Fibroblast of peridontal ligament (primary cell): ENCODE results near the gene QSOX1.
"Not testable (repeated sequence)": the region's sequence is repeated elsewhere in the genome, so short reads cannot be mapped to it uniquely, and the experiment has no call there.

Experiments
- DNase-seq: peaks from one replicate; pipeline ENCODE4 v3.0.0-alpha.2; 2010; ENCODE audit errors: extremely low read depth

Gene QSOX1

DNA sequence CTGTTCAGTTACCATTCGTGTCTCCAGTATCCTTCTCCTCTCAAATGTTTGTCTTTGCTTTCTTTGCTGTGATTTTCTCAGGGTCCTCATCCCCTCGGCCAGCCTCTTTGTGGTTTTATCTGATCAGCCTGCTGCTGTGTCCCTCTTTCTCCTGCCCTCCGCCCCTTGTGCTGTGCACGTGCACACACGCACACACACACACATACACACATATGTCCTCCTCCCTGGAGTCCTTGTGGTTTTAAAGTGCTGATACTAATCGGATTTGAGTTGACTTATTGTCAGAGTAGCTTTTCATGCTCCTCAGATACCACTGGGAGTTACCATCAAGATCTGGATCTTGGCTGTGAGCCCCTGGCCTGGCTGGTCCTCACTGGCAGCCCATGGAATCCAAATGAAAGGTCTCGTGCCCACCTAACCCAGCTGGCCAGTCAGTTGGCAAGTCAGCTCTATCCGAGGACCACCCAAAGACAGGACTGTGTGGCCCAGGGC lies 34.1 kb downstream of the QSOX1 start:
- DNase-seq, result no peak

DNA sequence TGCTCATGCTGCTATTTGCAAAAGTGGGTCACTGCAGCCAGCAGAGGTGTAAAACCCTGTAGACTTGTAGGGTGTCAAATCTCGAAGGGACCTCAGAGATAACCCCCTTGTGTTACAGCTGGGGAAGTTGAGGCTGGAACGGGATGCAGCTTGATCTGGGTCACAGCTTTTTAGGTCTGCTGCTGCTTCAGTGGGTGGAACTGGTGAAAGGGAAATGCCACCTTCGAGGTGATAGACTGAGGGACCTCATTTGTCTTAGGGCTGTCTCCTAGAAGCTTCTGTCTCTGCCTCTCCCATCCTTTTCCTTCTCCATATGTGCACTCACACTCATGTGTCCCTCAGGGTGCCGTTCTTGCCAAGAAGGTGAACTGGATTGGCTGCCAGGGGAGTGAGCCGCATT lies 35.4 kb downstream of the QSOX1 start:
- DNase-seq, result no peak

DNA sequence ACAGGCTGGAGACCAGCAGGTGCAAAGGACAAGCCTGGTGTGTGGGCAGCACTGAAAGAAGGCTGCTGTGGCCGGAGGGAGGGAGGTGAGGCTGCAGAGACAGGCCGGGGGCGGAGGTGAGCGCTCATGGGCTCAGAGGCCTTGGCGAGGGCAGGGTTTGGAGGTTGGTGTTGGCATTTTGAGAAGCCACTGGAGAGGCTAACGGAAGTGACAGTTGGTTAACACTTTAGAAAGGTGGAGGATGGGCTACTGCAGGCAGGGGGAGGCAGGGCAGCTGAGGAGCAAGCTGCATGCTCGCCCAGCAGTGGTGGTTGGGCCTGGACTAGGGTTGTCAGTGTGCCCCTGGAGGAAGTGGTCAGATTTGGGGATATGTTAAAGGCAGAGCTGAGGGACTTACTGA lies 37.5 kb downstream of the QSOX1 start:
- no peak for DNase-seq

DNA sequence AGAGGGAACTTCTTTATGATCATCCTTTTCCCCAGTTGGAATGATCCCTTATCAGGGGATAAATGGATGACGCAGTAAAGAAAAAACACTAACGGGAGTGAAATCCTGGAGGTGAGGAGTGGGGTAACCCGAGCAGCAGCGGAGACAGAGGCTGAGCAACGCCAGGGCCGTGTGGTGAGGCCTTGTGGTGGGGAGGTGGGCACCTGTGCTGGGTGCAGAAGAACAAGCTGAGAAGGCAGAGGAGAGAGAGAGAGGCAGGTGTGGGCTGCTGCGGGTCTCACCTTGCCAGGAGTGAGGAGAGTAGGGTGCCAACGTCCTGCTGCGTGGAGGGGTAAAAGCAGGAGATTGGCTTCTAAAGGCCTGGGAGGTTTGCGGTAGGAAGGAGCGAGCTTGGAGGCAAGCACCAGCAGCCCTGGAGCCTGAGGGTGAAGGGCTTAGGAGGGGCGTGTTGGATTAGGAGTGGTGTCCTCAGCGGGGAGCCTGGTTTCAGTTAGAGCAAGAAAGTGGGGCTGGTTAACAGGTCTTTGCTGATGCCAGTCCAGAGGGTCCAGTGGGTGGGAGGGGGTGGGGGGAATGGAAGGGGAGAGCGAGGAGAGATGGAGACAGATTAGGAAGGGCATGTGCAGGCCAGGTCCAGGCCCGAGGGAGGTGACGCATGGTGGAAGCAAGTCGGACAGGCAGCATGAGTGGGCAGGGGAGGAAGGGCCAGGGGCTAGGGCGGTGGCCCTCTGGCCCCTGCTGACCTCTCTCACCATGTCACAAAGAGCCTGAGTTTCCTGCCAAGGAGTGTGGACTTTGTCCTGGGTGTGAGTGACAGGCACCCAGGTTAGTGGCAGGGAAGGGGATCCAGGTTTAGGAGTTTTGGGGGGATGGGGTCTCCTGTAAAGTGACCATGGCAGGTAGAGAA lies 38.7 kb downstream of the QSOX1 start:
- no peak for DNase-seq

DNA sequence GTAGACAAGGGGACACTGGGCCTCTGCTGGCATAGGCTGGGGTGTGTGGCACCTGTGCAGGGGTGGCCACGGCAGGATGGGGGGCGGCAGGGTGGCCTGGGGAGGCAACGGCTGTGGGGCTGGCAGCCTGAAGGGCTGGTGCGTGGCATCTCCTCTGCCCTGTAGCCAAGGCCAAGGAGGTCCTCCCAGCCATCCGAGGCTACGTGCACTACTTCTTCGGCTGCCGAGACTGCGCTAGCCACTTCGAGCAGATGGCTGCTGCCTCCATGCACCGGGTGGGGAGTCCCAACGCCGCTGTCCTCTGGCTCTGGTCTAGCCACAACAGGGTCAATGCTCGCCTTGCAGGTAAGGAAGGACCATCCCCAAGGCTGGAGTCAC lies 39.4 kb downstream of the QSOX1 start:
- no peak for DNase-seq

DNA sequence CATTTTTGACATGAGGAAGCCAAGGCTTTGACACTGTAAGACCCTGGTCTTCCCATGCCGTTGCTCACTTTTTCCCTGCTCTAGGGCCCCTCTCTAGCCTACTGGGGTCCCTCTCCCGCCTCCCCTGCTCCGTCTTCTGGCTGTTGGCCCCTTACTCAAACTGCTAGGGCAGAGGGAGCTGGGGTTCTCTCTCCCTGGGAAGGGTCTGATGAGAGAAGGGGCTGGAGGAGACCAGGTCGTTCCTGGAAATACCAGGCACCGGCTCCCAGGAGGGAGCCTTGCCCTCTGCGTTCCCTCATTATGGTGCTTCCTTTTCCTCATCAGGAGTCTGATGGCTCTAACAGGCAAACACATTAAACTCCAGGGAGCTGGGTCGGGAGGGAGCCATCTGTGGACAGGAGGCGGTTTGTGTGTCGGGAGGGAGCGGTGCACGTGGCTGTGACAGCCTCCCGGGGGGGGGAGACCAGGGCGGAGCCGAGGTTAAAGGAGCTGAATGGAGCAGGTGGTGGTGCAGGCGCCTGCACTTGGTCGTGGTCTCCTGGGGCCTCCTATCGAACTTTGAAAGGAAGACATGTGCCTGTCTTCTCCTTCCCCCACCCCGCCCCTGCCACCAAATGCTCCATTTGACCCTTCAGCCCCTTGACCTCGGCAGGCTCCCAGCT lies 40.0 kb downstream of the QSOX1 start:
- DNase-seq, result no peak

DNA sequence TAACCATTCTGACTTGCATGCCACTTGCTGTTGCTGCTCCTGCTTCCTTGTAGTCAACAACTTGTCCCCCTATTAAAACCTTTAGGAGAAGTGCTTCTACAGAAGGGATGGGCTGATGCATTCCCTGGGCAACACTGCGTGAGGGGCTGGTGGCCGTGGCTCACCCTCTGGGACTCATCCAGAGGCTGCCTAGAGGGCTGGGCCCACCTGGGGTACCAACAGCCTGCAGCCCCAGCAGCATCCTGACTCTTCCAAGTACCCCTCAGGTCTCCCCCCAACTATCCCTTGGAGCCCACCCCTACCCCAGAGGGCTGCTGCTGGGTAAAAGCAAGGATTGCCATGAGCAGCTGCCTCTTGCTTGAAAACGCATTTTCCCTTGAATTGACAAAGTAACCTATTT lies 40.7 kb downstream of the QSOX1 start:
- no peak for DNase-seq

DNA sequence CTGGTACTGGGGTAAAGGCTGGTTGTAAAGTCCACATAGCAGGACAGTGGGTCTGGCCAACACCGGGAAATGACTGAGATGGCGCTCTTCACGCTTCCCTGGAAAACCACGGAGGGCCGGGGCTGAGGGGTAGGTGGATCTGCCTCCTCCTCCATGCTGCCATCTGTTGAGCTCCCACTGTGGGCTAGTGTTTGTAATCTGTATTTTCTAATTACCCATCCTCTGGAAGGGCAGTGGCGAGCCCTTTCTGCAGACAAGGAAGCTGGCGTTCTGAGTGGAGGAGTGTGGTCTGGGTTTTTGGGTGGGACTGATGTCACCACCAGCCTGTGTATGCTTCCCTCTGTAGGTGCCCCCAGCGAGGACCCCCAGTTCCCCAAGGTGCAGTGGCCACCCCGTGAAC lies 41.2 kb downstream of the QSOX1 start:
- no peak for DNase-seq

DNA sequence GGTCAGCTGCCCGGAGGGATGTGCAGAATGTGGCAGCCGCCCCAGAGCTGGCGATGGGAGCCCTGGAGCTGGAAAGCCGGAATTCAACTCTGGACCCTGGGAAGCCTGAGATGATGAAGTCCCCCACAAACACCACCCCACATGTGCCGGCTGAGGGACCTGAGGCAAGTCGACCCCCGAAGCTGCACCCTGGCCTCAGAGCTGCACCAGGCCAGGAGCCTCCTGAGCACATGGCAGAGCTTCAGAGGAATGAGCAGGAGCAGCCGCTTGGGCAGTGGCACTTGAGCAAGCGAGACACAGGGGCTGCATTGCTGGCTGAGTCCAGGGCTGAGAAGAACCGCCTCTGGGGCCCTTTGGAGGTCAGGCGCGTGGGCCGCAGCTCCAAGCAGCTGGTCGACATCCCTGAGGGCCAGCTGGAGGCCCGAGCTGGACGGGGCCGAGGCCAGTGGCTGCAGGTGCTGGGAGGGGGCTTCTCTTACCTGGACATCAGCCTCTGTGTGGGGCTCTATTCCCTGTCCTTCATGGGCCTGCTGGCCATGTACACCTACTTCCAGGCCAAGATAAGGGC lies 41.9 kb downstream of the QSOX1 start:
- DNase-seq, result no peak

DNA sequence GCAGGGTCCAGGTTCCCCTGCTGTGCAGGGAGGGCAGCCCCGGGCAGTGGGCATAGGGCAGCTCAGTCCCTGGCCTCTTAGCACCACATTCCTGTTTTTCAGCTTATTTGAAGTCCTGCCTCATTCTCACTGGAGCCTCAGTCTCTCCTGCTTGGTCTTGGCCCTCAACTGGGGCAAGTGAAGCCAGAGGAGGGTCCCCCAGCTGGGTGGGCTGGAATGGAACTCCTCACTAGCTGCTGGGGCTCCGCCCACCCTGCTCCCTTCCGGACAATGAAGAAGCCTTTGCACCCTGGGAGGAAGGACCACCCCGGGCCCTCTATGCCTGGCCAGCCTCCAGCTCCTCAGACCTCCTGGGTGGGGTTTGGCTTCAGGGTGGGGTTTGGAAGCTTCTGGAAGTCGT lies 42.6 kb downstream of the QSOX1 start:
- no peak for DNase-seq

DNA sequence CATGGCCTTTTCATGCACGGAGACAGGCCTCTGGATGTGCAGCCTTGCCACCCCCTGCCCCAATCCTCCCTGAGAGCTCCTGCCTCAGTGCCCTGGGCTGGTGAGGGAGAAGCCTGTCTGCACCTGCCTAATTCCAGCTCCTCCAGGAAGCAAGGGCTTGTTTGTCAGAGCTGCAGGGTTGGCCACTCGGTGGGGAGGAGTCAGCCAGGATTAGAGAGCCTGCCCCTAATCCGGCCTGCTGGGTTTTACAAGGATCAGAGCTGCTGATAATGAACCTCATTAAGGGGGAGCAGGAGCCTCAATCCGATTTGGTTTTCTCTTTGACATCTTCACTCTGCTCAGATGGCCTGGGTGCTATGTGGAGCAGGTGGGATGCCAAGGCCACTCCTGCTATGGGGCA lies 43.5 kb downstream of the QSOX1 start:
- DNase-seq, result no peak

DNA sequence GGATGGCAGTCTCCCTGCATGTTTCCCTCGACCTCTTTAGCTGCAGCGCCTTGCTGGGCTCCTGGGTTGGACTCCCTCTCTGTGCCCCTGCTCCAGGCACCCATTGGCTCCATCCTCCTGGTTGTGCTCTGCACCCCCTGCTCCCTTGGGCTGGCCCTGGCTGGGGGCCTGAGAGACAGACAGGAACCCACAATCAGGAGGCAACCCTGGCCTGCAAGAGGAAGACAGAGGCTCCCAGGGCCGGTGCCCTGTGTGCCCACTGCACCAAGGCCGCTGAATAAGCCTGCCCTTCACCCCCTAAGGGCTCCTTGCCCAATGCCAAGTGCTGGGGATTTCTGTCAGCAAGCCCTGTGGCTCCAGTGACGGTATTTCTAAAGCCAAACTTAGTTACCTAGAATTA lies 43.9 kb downstream of the QSOX1 start:
- DNase-seq, result no peak

DNA sequence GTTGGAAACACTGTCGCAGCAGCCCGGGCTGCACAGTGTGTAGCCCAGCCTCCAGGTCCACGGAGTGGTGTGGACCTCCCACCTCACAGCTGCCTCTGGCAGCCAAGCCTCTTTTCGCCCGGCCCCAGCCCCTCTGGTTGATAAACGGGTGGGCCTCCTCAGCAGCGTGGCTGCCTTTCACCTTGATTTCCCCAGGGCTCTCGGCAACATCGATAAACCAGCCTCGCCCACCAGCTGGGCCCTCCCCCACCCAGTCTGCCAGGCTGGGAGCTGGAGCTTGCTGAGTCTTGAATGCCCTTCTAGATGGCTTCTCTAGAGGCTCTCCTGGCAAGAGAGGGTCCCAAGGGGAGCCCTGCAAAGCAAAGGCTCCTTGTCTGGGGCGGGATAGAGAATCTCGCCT lies 44.3 kb downstream of the QSOX1 start:
- DNase-seq, result no peak

DNA sequence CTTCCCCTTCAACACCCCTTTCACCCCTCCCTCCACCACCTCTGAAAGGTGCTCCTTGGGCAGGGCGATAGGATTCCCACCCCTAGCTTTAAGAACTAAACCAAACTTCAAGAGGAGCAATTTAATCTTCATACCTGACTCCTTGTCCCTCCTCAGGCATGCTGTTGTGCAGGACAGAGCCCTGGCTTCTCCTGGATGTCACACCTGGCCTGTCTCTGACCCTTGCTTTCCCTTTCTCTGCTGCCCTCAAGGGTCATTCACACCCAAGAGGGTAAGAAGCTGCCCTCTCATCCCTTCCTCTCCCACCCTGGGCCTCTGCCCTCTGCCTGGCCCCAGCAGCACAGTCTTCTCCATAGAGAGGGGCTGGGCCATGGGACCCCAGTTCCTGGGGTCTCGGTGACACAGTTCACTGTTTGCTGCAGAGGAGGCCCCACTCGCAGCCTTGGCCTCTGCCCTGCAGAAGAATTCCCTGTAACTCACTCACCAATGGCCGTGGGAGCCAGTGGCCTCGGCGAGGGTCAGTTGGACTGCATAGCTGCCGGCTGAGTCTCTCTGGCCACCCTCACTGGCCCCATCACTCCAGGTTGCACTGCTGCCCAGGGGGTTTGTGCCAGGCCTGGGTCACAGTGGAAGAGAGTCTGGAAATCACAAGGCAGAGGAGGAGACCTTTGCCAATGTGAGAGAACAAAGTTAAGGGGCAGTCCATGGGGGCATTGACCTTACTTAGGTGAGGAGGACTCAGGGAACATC lies 47.0 kb downstream of the QSOX1 start:
- DNase-seq, result no peak

DNA sequence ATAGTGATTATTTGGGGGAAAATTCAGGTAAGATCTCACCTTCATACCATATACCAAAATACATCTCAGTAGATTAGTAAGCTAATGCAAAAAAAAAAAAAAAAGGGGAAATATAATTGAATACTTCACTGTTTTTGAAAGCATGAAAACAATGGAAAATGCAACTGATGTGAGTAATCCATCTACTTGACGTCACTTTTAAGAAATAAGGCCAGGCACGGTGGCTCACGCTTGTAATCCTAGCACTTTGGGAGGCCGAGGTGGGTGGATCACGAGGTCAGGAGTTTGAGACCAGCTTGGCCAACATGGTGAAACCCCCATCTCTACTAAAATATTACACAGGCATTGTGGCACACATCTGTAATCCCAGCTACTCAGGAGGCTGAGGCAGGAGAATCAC lies 47.9 kb downstream of the QSOX1 start:
- not testable (repeated sequence) for DNase-seq

DNA sequence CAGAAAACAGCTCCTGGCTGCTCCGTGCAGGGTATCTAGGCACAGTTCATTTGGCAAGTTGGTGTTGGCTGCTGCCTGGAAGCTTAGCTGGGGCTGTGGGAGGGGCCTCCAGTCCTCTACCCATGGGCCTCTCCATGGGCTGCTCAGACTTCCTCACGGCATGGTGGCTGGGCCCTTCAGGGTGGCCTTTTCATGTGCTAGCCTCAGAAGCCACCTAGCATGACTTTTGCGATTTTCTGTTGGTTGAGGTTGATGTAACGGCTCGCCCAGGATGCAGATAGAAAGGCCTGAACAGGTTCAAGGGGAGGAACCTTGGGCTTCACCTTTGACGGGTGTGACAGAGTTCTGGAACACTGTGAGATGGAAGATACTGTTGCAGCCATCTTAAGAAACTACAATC lies 49.6 kb downstream of the QSOX1 start:
- no peak for DNase-seq

DNA sequence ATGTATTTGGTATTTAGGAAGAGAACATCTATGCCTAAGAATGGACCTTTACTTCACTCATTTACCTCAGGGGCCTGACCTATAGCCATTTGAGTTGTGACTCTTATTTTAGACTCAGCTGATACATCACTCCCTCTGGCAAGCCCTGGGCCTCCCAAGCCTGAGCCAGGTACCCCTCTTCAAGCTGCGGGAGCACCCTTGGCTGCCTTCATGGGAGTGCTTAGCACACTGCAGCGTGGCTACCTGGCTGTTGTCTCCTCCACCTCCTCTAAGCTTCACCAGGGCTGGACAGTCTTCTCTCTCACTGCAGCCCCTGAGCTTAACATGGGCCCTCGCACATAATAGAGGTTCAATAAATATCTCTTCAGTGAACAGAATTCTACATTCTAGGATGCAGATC lies 51.9 kb downstream of the QSOX1 start:
- DNase-seq, result no peak

DNA sequence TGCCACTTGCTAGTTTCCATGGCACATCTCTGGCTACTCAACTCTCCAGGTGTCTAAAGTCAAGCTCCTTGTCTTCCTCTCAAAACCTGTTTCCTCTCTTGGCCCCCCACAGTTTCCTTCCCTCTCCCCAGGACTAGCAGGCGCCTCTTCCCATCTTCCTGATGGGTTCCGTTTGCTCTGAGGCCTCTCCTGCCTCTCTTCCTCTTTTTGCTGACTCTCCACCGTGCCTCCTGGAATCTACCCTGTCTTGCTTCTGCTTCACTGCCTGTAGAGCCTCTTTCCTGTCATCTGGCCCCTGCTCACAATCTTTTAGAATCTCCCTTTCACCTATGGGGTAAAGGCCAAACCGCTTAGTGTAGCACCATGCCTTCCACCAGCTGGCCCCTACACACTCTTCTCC lies 53.6 kb downstream of the QSOX1 start:
- no peak for DNase-seq

DNA sequence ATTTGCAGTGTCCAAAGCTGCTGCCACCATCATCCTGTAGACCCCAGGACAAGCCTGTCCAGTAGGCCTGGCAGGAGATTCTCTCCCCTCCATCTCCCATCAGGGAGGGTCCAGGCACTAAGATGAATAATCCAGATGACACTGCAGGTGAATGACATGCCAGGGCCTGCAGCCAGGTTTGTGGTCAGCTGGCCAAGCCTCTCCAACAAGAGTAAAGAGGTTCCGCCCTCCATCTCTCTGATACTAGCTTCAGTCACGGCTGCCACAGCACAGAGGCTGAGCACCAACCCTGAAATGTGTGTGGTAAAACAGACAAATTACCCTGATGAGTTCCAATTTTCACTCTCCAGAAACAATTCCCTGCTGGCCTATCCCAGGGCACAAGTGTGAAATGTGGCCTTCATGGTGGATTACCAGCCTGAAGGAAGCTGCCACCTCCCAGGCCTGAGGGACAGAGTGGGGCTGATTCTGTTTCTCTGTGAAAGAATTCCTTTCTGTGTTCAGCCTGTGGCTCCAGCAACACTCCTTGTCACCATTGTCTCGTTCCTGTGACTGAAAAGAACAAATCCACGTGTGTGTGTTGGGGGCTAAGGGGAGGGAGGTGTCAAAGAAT lies 55.4 kb downstream of the QSOX1 start:
- no peak for DNase-seq

DNA sequence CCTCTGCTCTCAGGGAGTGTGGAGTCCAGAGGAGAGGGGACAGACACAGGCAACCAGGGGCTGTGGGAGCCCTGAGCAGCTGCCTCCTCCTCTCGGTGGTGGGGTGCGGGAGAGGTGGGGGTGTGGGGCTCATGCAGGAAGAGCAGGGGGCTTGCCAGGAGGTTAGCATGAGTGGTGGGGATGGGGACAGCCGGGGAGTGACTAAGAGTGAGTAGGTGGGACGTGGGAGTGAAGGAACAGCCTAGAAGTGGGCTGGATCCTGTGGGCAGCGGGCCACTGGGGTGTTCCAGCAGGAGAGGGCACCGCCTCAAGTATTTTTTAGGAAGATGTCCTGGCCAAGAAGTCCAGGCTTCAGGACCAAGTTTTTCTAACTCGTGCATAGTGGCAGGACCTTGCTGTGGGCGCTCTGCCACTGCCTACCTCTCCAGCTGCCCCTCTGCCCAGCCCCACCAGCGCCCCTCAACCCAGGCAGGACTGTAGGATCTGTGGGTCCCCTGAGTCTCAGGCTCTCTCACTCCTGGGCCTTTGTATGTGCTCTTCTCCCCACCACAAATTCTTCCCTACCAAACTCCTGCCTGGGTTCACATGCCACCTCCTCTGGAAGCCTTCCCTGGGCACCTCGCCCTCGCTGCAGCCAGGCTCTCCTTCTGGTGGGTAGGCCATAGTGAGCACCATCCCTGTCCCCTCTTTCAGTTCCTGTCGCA lies 56.6 kb downstream of the QSOX1 start:
- no peak for DNase-seq

DNA sequence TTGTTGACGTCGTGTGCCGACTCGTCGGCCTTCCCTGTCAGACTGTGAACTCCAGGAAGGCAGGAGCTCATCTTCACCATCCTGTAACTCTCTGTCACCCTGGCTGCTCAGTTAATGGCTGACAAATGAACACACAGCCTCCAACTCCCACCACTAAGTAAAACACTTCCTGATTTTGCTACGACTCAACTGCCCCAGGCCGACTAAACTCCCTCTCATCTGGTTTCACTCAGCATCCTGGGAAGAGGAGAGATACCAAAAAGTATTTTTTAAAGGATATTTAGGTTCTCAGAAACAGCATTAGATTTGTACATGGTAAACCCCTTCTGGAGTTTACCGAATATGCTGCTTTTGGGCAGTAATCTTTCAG lies 57.2 kb downstream of the QSOX1 start:
- DNase-seq, result no peak
